ENCODE results near the gene DAD1. TPM values are rescaled to one million over a fixed set of nuclear protein-coding genes. Genes with fewer than 3 reads are reported as not detected.
A peak's percentile ranks its signal among the peaks of the same experiment; 100 is the strongest.
"Not testable (repeated sequence)": the region's sequence is repeated elsewhere in the genome, so short reads cannot be mapped to it uniquely, and the experiment has no call there.

The DAD1 gene
- total RNA-seq, 4 donors from 2014 or later, result 31.4 to 154 (median 141) TPM

DNA sequence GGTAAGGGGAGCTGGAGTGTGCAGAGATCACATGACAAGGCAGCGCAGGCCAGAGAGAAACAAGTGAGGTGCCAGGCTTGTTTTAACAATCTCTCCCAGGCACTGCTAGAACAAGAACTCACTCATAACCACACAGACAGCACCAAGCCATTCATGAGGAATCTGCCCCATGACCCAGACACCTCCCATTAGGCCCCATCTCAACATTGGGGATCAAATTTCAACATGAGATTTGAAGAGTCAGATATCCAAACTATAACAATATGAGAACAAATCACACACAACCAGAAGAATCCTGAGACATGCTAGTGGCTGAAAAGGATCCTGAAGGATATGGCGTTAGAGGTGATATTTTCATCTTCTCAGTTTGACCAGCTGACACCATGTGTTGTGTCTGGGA lies 33.2 kb upstream of the DAD1 start:
- Histone ChIP-seq H3K36me3 (no peaks in the 10 kb centered on the region), H3K27me3 (no peaks in the 10 kb centered on the region), H3K4me1 (no peaks in the 10 kb centered on the region), H3K27ac (no peak overlapping the region), H3K9me3 (no peaks in the 10 kb centered on the region), H3K4me3 (no peak overlapping the region)
- in situ Hi-C loops (cut with MboI; ENCODE audit: low pct_ligation_motif_present in 1 of 4, low pct_unique_long_range_greater_than_20kb in 1 of 4, low sequenced_read_pairs in 3 of 4), result no loop called here
- TF ChIP-seq POLR2AphosphoS5 (IDR thresholded peaks at IDR 0.05), result no peak
- no peak for TF ChIP-seq CTCF (IDR thresholded peaks at IDR 0.05)
- no peak for TF ChIP-seq POLR2A (IDR thresholded peaks at IDR 0.05)
- no peak for TF ChIP-seq EP300 (IDR thresholded peaks at IDR 0.05; ENCODE audit: low read depth)
- DNase-seq, result no peak
- intact Hi-C loops (cut with DNase I; ENCODE audit: low total_unique reads), result no loop called here
- WGBS, 2 donors (ENCODE audit: low coverage in 1 of 2), result 83 to 85% methylated on average over 1 to 2 of the region's 2 CpGs

DNA sequence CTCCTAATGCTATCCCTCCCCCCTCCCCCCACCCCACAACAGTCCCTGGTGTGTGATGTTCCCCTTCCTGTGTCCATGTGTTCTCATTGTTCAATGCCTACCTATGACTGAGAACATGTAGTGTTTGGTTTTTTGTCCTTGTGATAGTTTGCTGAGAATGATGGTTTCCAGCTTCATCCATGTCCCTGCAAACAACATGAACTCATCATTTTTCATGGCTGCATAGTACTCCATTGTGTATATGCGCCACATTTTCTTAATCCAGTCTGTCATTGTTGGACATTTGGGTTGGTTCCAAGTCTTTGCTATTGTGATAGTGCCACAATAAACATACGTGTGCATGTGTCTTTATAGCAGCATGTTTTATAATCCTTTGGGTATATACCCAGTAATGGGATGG lies 26.7 kb upstream of the DAD1 start:
- H3K9me3 ChIP-seq; DNase-seq; H3K4me3 ChIP-seq; H3K27me3 ChIP-seq; H3K27ac ChIP-seq; intact Hi-C loops (cut with DNase I; ENCODE audit: low total_unique reads); in situ Hi-C loops (cut with MboI; ENCODE audit: low pct_ligation_motif_present in 1 of 4, low pct_unique_long_range_greater_than_20kb in 1 of 4, low sequenced_read_pairs in 3 of 4); H3K36me3 ChIP-seq: not testable (repeated sequence)
- 72 to 87% methylated on average over 2 of the region's 2 CpGs for WGBS, 2 donors (ENCODE audit: low coverage in 1 of 2)
- H3K4me1 ChIP-seq, result peaks cover 0 to 12% (median 4%) of the 10 kb centered on the region in 4 donors

- in situ Hi-C loops (cut with MboI; ENCODE audit: low pct_ligation_motif_present in 1 of 4, low pct_unique_long_range_greater_than_20kb in 1 of 4, low sequenced_read_pairs in 3 of 4), result no loop called here
- 40 to 43% methylated on average over 2 to 6 of the region's 6 CpGs for WGBS, 2 donors (ENCODE audit: low coverage in 1 of 2)
- no peak overlapping the region for H3K4me3 ChIP-seq
- intact Hi-C loops (cut with DNase I; ENCODE audit: low total_unique reads), result no loop called here
- H3K27ac ChIP-seq, result peak overlapping the region in 1 of 4 donors; percentile 48
- peaks cover 0 to 21% (median 6%) of the 10 kb centered on the region in 4 donors for H3K36me3 ChIP-seq
- DNase-seq, result no peak
- no peaks in the 10 kb centered on the region for H3K9me3 ChIP-seq
- no peaks in the 10 kb centered on the region for H3K27me3 ChIP-seq
- H3K4me1 ChIP-seq, result peaks cover 0 to 12% (median 4%) of the 10 kb centered on the region in 4 donors
- TF ChIP-seq CTCF (IDR thresholded peaks at IDR 0.05) (no peak), POLR2AphosphoS5 (IDR thresholded peaks at IDR 0.05) (no peak)
Observed at GRCh38 chr14:22614240-22614799, 25.3 kb upstream of the DAD1 start.

- no peak for DNase-seq
- peak overlapping the region in 1 of 4 donors; percentile 48 for H3K27ac ChIP-seq
Observed at GRCh38 chr14:22613736-22614239, 24.8 kb upstream of the DAD1 start.

More at GRCh38 chr14:22613736-22614239, 24.8 kb upstream of the DAD1 start:
- Histone ChIP-seq H3K36me3 (peaks cover 0 to 23% (median 6%) of the 10 kb centered on the region in 4 donors), H3K9me3 (no peaks in the 10 kb centered on the region), H3K4me3 (no peak overlapping the region), H3K4me1 (peaks cover 0 to 12% (median 4%) of the 10 kb centered on the region in 4 donors), H3K27me3 (no peaks in the 10 kb centered on the region)
- in situ Hi-C loops (cut with MboI; ENCODE audit: low pct_ligation_motif_present in 1 of 4, low pct_unique_long_range_greater_than_20kb in 1 of 4, low sequenced_read_pairs in 3 of 4), result no loop called here
- 64 to 88% methylated on average over 2 to 3 of the region's 3 CpGs for WGBS, 2 donors (ENCODE audit: low coverage in 1 of 2)
- intact Hi-C loops (cut with DNase I; ENCODE audit: low total_unique reads), result no loop called here
- TF ChIP-seq CTCF (IDR thresholded peaks at IDR 0.05) (no peak), POLR2AphosphoS5 (IDR thresholded peaks at IDR 0.05) (no peak), POLR2A (IDR thresholded peaks at IDR 0.05) (no peak), EP300 (IDR thresholded peaks at IDR 0.05; ENCODE audit: low read depth) (no peak)

Measured in transverse colon (tissue), 4 donors.